ENCODE data around the gene ZFP1.

- TF ChIP-seq CTCF (IDR thresholded peaks at IDR 0.05) (no peak), POLR2A (IDR thresholded peaks at IDR 0.05) (no peak)
Observed at GRCh38 chr16:75202069-75202590, 53.8 kb downstream of the ZFP1 start.

All from esophagus squamous epithelium (tissue), 4 donors.